HEK293 (cell line): ENCODE data around the gene TPH2.

Source experiments
- CTCF ChIA-PET: fragments of 350-600 bp; formaldehyde crosslinking; extraction: SDS; loops from one replicate; lab custom pipeline; 2021; ENCODE audit warnings: antibody characterized with exemption; lab: Yijun Ruan, JAX
- POLR2A ChIA-PET: fragments of 300-600 bp; formaldehyde crosslinking; extraction: SDS; loops from one replicate; lab custom pipeline; 2020; ENCODE audit warnings: antibody characterized with exemption, inconsistent platforms; lab: Yijun Ruan, JAX
- H3K27ac ChIP-seq: fragments of 200-500 bp; sonication (Bioruptor generic); 2 replicates; pipeline ENCODE4 v1.5.1; 2014; ENCODE audit warnings: low read depth, low read length, control low read depth, inconsistent platforms; ENCODE audit errors: extremely low read depth
- H3K36me3 ChIP-seq, 2 experiments: fragments of 200-500 bp in 1 of 2; sonication (Bioruptor generic) in 1 of 2; 1 replicate in 1 of 2; 2 replicates in 1 of 2; pipeline ENCODE4 v1.5.1; 2014 to 2017; ENCODE audit warnings: inconsistent platforms in 2 of 2, low read length in 2 of 2; ENCODE audit not compliant: control insufficient read depth in 2 of 2, insufficient read depth in 1 of 2
- H3K4me1 ChIP-seq: fragments of 200-500 bp; sonication (Bioruptor generic); 2 replicates; pipeline ENCODE4 v1.5.1; 2014; ENCODE audit warnings: mild to moderate bottlenecking, low read length, inconsistent platforms; ENCODE audit not compliant: control insufficient read depth, insufficient read depth
- H3K4me3 ChIP-seq: 2 replicates; pipeline ENCODE4 v1.5.1; 2011; ENCODE audit warnings: low read depth, mild to moderate bottlenecking, control low read depth, low read length, moderate library complexity
- H3K9me3 ChIP-seq: fragments of 200-500 bp; sonication (Bioruptor generic); 2 replicates; pipeline ENCODE4 v1.5.1; 2014; ENCODE audit warnings: low read depth, low read length, inconsistent platforms; ENCODE audit not compliant: control insufficient read depth, insufficient read depth
- BCL6B ChIP-seq: fragments of 450-650 bp; formaldehyde crosslinking; IDR thresholded peaks from 2 replicates; pipeline ENCODE4 v1.5.1; 2017; ENCODE audit warnings: missing biosample characterization, missing genetic modification characterization
- FEZF1 ChIP-seq: fragments of 450-650 bp; formaldehyde crosslinking; IDR thresholded peaks from 2 replicates; pipeline ENCODE4 v1.5.1; 2016; ENCODE audit warnings: missing biosample characterization, missing genetic modification characterization
- GLI2 ChIP-seq: fragments of 450-650 bp; formaldehyde crosslinking; IDR thresholded peaks from 2 replicates; pipeline ENCODE4; 2017; ENCODE audit warnings: missing biosample characterization, missing genetic modification characterization, low read depth, borderline replicate concordance
- GLIS2 ChIP-seq: fragments of 450-650 bp; formaldehyde crosslinking; IDR thresholded peaks from 2 replicates; pipeline ENCODE4 v1.5.1; 2016; ENCODE audit warnings: missing biosample characterization, missing genetic modification characterization
- KLF1 ChIP-seq: fragments of 450-650 bp; formaldehyde crosslinking; IDR thresholded peaks from 2 replicates; pipeline ENCODE4 v1.5.1; 2016; ENCODE audit warnings: missing biosample characterization, missing genetic modification characterization
- KLF9 ChIP-seq: fragments of 450-650 bp; formaldehyde crosslinking; IDR thresholded peaks from 2 replicates; pipeline ENCODE4 v1.5.1; 2016; ENCODE audit warnings: missing biosample characterization, missing genetic modification characterization, low read depth
- PBX3 ChIP-seq: sonication (generic); formaldehyde crosslinking; IDR thresholded peaks from 2 replicates; pipeline ENCODE4 v1.8.1; 2022; ENCODE audit warnings: mild to moderate bottlenecking, moderate library complexity, missing genetic modification reagents
- SETDB1 ChIP-seq: IDR thresholded peaks from one replicate; pipeline ENCODE4 v1.6.1; 2017; ENCODE audit warnings: mild to moderate bottlenecking, low read length, moderate library complexity, mixed read lengths; ENCODE audit not compliant: insufficient read length
- YY1 ChIP-seq: fragments of 450-650 bp; formaldehyde crosslinking; IDR thresholded peaks from 2 replicates; pipeline ENCODE4 v1.5.1; 2018; ENCODE audit warnings: missing biosample characterization, missing genetic modification characterization
- ZBTB1 ChIP-seq: fragments of 450-650 bp; formaldehyde crosslinking; IDR thresholded peaks from 2 replicates; pipeline ENCODE4 v1.5.1; 2016; ENCODE audit warnings: missing biosample characterization, missing genetic modification characterization
- ZBTB20 ChIP-seq: fragments of 450-650 bp; formaldehyde crosslinking; IDR thresholded peaks from 2 replicates; pipeline ENCODE4 v1.5.1; 2016; ENCODE audit warnings: missing biosample characterization, missing genetic modification characterization
- ZBTB44 ChIP-seq: fragments of 450-650 bp; IDR thresholded peaks from 2 replicates; pipeline ENCODE4 v1.5.1; 2018; ENCODE audit warnings: missing biosample characterization, mild to moderate bottlenecking, missing genetic modification characterization
- ZBTB7A ChIP-seq: fragments of 450-650 bp; formaldehyde crosslinking; IDR thresholded peaks from 2 replicates; pipeline ENCODE4 v1.5.1; 2016; ENCODE audit warnings: low read depth, missing biosample characterization, missing genetic modification characterization
- ZFP69B ChIP-seq: fragments of 450-650 bp; formaldehyde crosslinking; IDR thresholded peaks from 2 replicates; pipeline ENCODE4 v1.5.1; 2016; ENCODE audit warnings: missing biosample characterization, missing genetic modification characterization
- ZNF169 ChIP-seq: fragments of 450-650 bp; formaldehyde crosslinking; IDR thresholded peaks from 2 replicates; pipeline ENCODE4 v1.5.1; 2016; ENCODE audit warnings: missing biosample characterization, missing genetic modification characterization
- ZNF174 ChIP-seq: fragments of 450-650 bp; formaldehyde crosslinking; IDR thresholded peaks from 2 replicates; pipeline ENCODE4 v1.5.0; 2017; ENCODE audit warnings: missing biosample characterization, mild to moderate bottlenecking, missing genetic modification characterization
- ZNF26 ChIP-seq: fragments of 450-650 bp; formaldehyde crosslinking; IDR thresholded peaks from 2 replicates; pipeline ENCODE4 v1.5.1; 2016; ENCODE audit warnings: missing biosample characterization, missing genetic modification characterization
- ZNF280C ChIP-seq: fragments of 450-650 bp; formaldehyde crosslinking; IDR thresholded peaks from 2 replicates; pipeline ENCODE4 v1.5.1; 2016; ENCODE audit warnings: missing biosample characterization, missing genetic modification characterization
- ZNF366 ChIP-seq: fragments of 450-650 bp; formaldehyde crosslinking; conservative IDR thresholded peaks from 2 replicates; pipeline ENCODE4 v1.5.1; 2016; ENCODE audit warnings: missing biosample characterization, missing genetic modification characterization
- ZNF404 ChIP-seq: fragments of 450-650 bp; formaldehyde crosslinking; IDR thresholded peaks from 2 replicates; pipeline ENCODE4 v1.5.1; 2017; ENCODE audit warnings: missing biosample characterization, missing genetic modification characterization
- ZNF416 ChIP-seq: fragments of 450-650 bp; formaldehyde crosslinking; IDR thresholded peaks from 2 replicates; pipeline ENCODE4 v1.5.1; 2016; ENCODE audit warnings: missing biosample characterization, missing genetic modification characterization
- ZNF529 ChIP-seq: fragments of 450-650 bp; formaldehyde crosslinking; IDR thresholded peaks from 2 replicates; pipeline ENCODE4 v1.5.1; 2017; ENCODE audit warnings: missing genetic modification characterization, missing biosample characterization; ENCODE audit not compliant: insufficient replicate concordance
- ZNF548 ChIP-seq: fragments of 450-650 bp; formaldehyde crosslinking; IDR thresholded peaks from 2 replicates; pipeline ENCODE4 v1.5.1; 2016; ENCODE audit warnings: missing biosample characterization, missing genetic modification characterization
- ZNF555 ChIP-seq: fragments of 450-650 bp; formaldehyde crosslinking; conservative IDR thresholded peaks from 2 replicates; pipeline ENCODE4 v1.5.1; 2017; ENCODE audit warnings: missing biosample characterization, mild to moderate bottlenecking, missing genetic modification characterization, inconsistent platforms
- ZNF660 ChIP-seq: fragments of 450-650 bp; IDR thresholded peaks from 2 replicates; pipeline ENCODE4 v1.5.1; 2018; ENCODE audit warnings: missing biosample characterization, mild to moderate bottlenecking, missing genetic modification characterization
- ZNF677 ChIP-seq: fragments of 450-650 bp; IDR thresholded peaks from 2 replicates; pipeline ENCODE4 v1.5.0; 2018; ENCODE audit warnings: missing biosample characterization, mild to moderate bottlenecking, missing genetic modification characterization, moderate library complexity
- ZNF701 ChIP-seq: fragments of 450-650 bp; formaldehyde crosslinking; IDR thresholded peaks from 2 replicates; pipeline ENCODE4 v1.5.1; 2016; ENCODE audit warnings: missing biosample characterization, missing genetic modification characterization
- ZSCAN23 ChIP-seq: fragments of 450-650 bp; formaldehyde crosslinking; IDR thresholded peaks from 2 replicates; pipeline ENCODE4 v1.5.1; 2016; ENCODE audit warnings: missing biosample characterization, missing genetic modification characterization
- ZSCAN30 ChIP-seq: fragments of 450-650 bp; IDR thresholded peaks from 2 replicates; pipeline ENCODE4 v1.5.1; 2018; ENCODE audit warnings: missing biosample characterization, mild to moderate bottlenecking, missing genetic modification characterization, moderate library complexity

TPH2 gene

GRCh38 chr12:71958993-71959578 lies 20.4 kb downstream of the TPH2 start:
- H3K9me3 ChIP-seq: no peaks in the 10 kb centered on the region
- no peaks in the 10 kb centered on the region for H3K4me1 ChIP-seq
- no peak for TF ChIP-seq ZNF404
- TF ChIP-seq ZBTB1: no peak
- TF ChIP-seq ZNF174 (tag by site-specific recombination): no peak
- no peak for TF ChIP-seq ZSCAN23 (tag by site-specific recombination)
- no peak for TF ChIP-seq ZNF548
- TF ChIP-seq ZNF169 (tag by site-specific recombination): no peak
- TF ChIP-seq BCL6B (tag by site-specific recombination): no peak
- TF ChIP-seq GLIS2: no peak
- no peak for TF ChIP-seq PBX3 (CRISPR knock-in tag)
- no peak for TF ChIP-seq YY1
- no peak for TF ChIP-seq ZBTB44 (tag by site-specific recombination)
- TF ChIP-seq ZNF555 (tag by site-specific recombination): no peak
- TF ChIP-seq ZNF26 (tag by site-specific recombination): no peak
- TF ChIP-seq SETDB1: no peak
- TF ChIP-seq ZBTB20 (tag by site-specific recombination): no peak
- no peak for TF ChIP-seq ZSCAN30 (tag by site-specific recombination)
- no peak for TF ChIP-seq ZNF701 (tag by site-specific recombination)
- no peak for TF ChIP-seq GLI2
- no peak for TF ChIP-seq ZNF677
- POLR2A ChIA-PET: no interaction called here
- CTCF ChIA-PET: interaction anchor here (0.6 to 1.0 kb wide), 2 partner anchors 48 to 180 kb away, joined by 3 read pairs; no protein-coding TSS in a partner anchor
- no peak overlapping the region for H3K27ac ChIP-seq
- no peaks in the 10 kb centered on the region for H3K36me3 ChIP-seq
- H3K4me3 ChIP-seq: no peak overlapping the region

- Histone ChIP-seq H3K4me1 (no peaks in the 10 kb centered on the region), H3K4me3 (no peak overlapping the region), H3K9me3 (no peaks in the 10 kb centered on the region), H3K36me3 (no peaks in the 10 kb centered on the region), H3K27ac (no peak overlapping the region)
- POLR2A ChIA-PET: no interaction called here
- CTCF ChIA-PET: interaction anchor here (0.6 kb wide), 1 partner anchor 296 kb away, joined by 3 read pairs; no protein-coding TSS in a partner anchor
- TF ChIP-seq FEZF1 (tag by site-specific recombination) (no peak), ZBTB7A (tag by site-specific recombination) (no peak), ZNF280C (tag by site-specific recombination) (no peak), ZSCAN23 (tag by site-specific recombination) (no peak), ZNF660 (tag by site-specific recombination) (no peak), ZBTB1 (no peak), PBX3 (CRISPR knock-in tag) (no peak), ZNF416 (no peak), KLF9 (tag by site-specific recombination) (no peak), ZNF529 (tag by site-specific recombination) (no peak), ZNF366 (tag by site-specific recombination) (no peak), KLF1 (no peak), ZFP69B (tag by site-specific recombination) (no peak)
Observed at GRCh38 chr12:71967211-71967610, 28.6 kb downstream of the TPH2 start.
